NB4 (cell line): ENCODE results near the gene BTAF1.

ENCODE experiments used
- POLR2A ChIP-seq: IDR thresholded peaks from 2 replicates; pipeline ENCODE4 v1.6.1; 2011; ENCODE audit warnings: mild to moderate bottlenecking; ENCODE audit not compliant: insufficient read length; ENCODE audit errors: extremely low read depth
- TF ChIP-seq, protein P1 (sequence below): IDR thresholded peaks from one replicate; pipeline ENCODE4 v1.5.1; 2012; ENCODE audit warnings: low read depth, low read length
- TF ChIP-seq, protein P2 (sequence below): IDR thresholded peaks from 2 replicates; pipeline ENCODE4 v1.6.1; 2011; ENCODE audit warnings: low read depth, low read length

- TF ChIP-seq, protein P1, sequence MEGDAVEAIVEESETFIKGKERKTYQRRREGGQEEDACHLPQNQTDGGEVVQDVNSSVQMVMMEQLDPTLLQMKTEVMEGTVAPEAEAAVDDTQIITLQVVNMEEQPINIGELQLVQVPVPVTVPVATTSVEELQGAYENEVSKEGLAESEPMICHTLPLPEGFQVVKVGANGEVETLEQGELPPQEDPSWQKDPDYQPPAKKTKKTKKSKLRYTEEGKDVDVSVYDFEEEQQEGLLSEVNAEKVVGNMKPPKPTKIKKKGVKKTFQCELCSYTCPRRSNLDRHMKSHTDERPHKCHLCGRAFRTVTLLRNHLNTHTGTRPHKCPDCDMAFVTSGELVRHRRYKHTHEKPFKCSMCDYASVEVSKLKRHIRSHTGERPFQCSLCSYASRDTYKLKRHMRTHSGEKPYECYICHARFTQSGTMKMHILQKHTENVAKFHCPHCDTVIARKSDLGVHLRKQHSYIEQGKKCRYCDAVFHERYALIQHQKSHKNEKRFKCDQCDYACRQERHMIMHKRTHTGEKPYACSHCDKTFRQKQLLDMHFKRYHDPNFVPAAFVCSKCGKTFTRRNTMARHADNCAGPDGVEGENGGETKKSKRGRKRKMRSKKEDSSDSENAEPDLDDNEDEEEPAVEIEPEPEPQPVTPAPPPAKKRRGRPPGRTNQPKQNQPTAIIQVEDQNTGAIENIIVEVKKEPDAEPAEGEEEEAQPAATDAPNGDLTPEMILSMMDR = no peak
- TF ChIP-seq, protein P2, sequence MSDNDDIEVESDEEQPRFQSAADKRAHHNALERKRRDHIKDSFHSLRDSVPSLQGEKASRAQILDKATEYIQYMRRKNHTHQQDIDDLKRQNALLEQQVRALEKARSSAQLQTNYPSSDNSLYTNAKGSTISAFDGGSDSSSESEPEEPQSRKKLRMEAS = no peak
- TF ChIP-seq POLR2A = no peak
Measured at GRCh38 chr10:92074126-92074887, 150.7 kb downstream of the BTAF1 start.
